HG03095 (cell line): ENCODE data around the gene JADE2.
"Not testable (repeated sequence)": the region's sequence is repeated elsewhere in the genome, so short reads cannot be mapped to it uniquely, and the experiment has no call there.

ENCODE experiments used
- ATAC-seq: cut with Tn5 transposase; IDR thresholded peaks from one replicate; pipeline ENCODE4 v1.9.1; 2021; ENCODE audit warnings: moderate library complexity; ENCODE audit not compliant: unreplicated experiment

Gene JADE2

GRCh38 chr5:134549714-134550113, 24.2 kb downstream of the JADE2 start:
- ATAC-seq, result no peak

GRCh38 chr5:134550271-134551214, 25.1 kb downstream of the JADE2 start:
- no peak for ATAC-seq

- no peak for ATAC-seq
Observed at GRCh38 chr5:134551901-134552300, 26.4 kb downstream of the JADE2 start.

GRCh38 chr5:134552301-134552700, 26.8 kb downstream of the JADE2 start:
- no peak for ATAC-seq

GRCh38 chr5:134552716-134553115, 27.2 kb downstream of the JADE2 start:
- not testable (repeated sequence) for ATAC-seq

GRCh38 chr5:134553821-134554267, 28.4 kb downstream of the JADE2 start:
- no peak for ATAC-seq

- ATAC-seq, result peak; percentile 53
Observed at GRCh38 chr5:134554319-134555222, 29.1 kb downstream of the JADE2 start.

- no peak for ATAC-seq
Observed at GRCh38 chr5:134555223-134555889, 29.9 kb downstream of the JADE2 start.

GRCh38 chr5:134555890-134556311, 30.4 kb downstream of the JADE2 start:
- ATAC-seq, result no peak

GRCh38 chr5:134556588-134556987, 31.1 kb downstream of the JADE2 start:
- not testable (repeated sequence) for ATAC-seq

- no peak for ATAC-seq
Observed at GRCh38 chr5:134556994-134557393, 31.5 kb downstream of the JADE2 start.

- no peak for ATAC-seq
Observed at GRCh38 chr5:134559672-134560071, 34.2 kb downstream of the JADE2 start.

GRCh38 chr5:134560698-134561097, 35.2 kb downstream of the JADE2 start:
- no peak for ATAC-seq

GRCh38 chr5:134561871-134562296, 36.4 kb downstream of the JADE2 start:
- no peak for ATAC-seq

GRCh38 chr5:134563221-134563620, 37.8 kb downstream of the JADE2 start:
- no peak for ATAC-seq

GRCh38 chr5:134563962-134564361, 38.5 kb downstream of the JADE2 start:
- no peak for ATAC-seq

- no peak for ATAC-seq
Observed at GRCh38 chr5:134564396-134564795, 38.9 kb downstream of the JADE2 start.

GRCh38 chr5:134565791-134566740, 40.6 kb downstream of the JADE2 start:
- no peak for ATAC-seq

GRCh38 chr5:134566741-134567221, 41.3 kb downstream of the JADE2 start:
- ATAC-seq, result no peak
